H9 (cell line): Measurements from ENCODE around the gene NCAPH2. TPM values are rescaled to one million over a fixed set of nuclear protein-coding genes. Genes with fewer than 3 reads are reported as not detected.

Experiments
- DNase-seq: peaks from one replicate; pipeline ENCODE4 v3.0.0-alpha.2; 2017
- H2AFZ ChIP-seq: one replicate; pipeline ENCODE4 v1.6.1; 2013; ENCODE audit warnings: mild to moderate bottlenecking, low read length, control low read depth, moderate library complexity
- H2AK5ac ChIP-seq: 2 replicates; pipeline ENCODE4 v1.6.1; 2013; ENCODE audit warnings: low read length, control low read depth, mixed read lengths; ENCODE audit not compliant: insufficient read length
- H2BK120ac ChIP-seq: one replicate; pipeline ENCODE4 v1.6.1; 2013; ENCODE audit warnings: low read depth, mild to moderate bottlenecking, low read length, control low read depth, inconsistent platforms; ENCODE audit not compliant: poor library complexity, severe bottlenecking
- H2BK12ac ChIP-seq: 2 replicates; pipeline ENCODE4 v1.6.1; 2013; ENCODE audit warnings: low read length, control low read depth, mixed read lengths, low read depth; ENCODE audit not compliant: insufficient read length
- H2BK15ac ChIP-seq: 2 replicates; pipeline ENCODE4 v1.6.1; 2013; ENCODE audit warnings: low read depth, low read length, control low read depth
- H2BK20ac ChIP-seq: one replicate; pipeline ENCODE4 v1.6.1; 2013; ENCODE audit warnings: low read depth, mild to moderate bottlenecking, low read length, control low read depth, inconsistent platforms; ENCODE audit not compliant: poor library complexity, severe bottlenecking
- H2BK5ac ChIP-seq: 2 replicates; pipeline ENCODE4 v1.6.1; 2013; ENCODE audit warnings: low read length, control low read depth, mixed read lengths; ENCODE audit not compliant: insufficient read length
- H3K14ac ChIP-seq: 2 replicates; pipeline ENCODE4 v1.6.1; 2013; ENCODE audit warnings: low read length, control low read depth; ENCODE audit not compliant: insufficient read depth
- H3K18ac ChIP-seq: 2 replicates; pipeline ENCODE4 v1.6.1; 2013; ENCODE audit warnings: low read depth, mild to moderate bottlenecking, mixed read lengths, low read length, control low read depth; ENCODE audit not compliant: insufficient read length
- H3K23ac ChIP-seq: 2 replicates; pipeline ENCODE4 v1.6.1; 2013; ENCODE audit warnings: low read length, control low read depth, mixed read lengths, low read depth; ENCODE audit not compliant: insufficient read length
- H3K23me2 ChIP-seq: 2 replicates; pipeline ENCODE4 v1.6.1; 2013; ENCODE audit warnings: low read depth, mild to moderate bottlenecking, mixed read lengths, low read length, control low read depth; ENCODE audit not compliant: insufficient read length, poor library complexity, severe bottlenecking
- H3K27ac ChIP-seq: 2 replicates; pipeline ENCODE4 v1.5.1; 2013; ENCODE audit warnings: low read length, control low read depth, mixed read lengths, low read depth; ENCODE audit not compliant: insufficient read length
- H3K27me3 ChIP-seq: 2 replicates; pipeline ENCODE4 v1.6.1; 2013; ENCODE audit warnings: low read length, control low read depth, inconsistent platforms; ENCODE audit not compliant: insufficient read depth
- H3K4ac ChIP-seq: 2 replicates; pipeline ENCODE4 v1.6.1; 2013; ENCODE audit warnings: low read depth, mild to moderate bottlenecking, control low read depth, inconsistent platforms, low read length, moderate library complexity
- H3K4me1 ChIP-seq: 2 replicates; pipeline ENCODE4 v1.6.1; 2013; ENCODE audit warnings: low read length, control low read depth, inconsistent platforms; ENCODE audit not compliant: insufficient read depth
- H3K4me2 ChIP-seq: 2 replicates; pipeline ENCODE4 v1.6.1; 2013; ENCODE audit warnings: low read length, control low read depth, mixed read lengths; ENCODE audit not compliant: insufficient read length, insufficient read depth
- H3K56ac ChIP-seq: 2 replicates; pipeline ENCODE4 v1.6.1; 2013; ENCODE audit warnings: low read depth, mild to moderate bottlenecking, mixed read lengths, low read length, control low read depth; ENCODE audit not compliant: insufficient read length
- H3K79me1 ChIP-seq: 2 replicates; pipeline ENCODE4 v1.6.1; 2013; ENCODE audit warnings: low read depth, mild to moderate bottlenecking, moderate library complexity, low read length, control low read depth, inconsistent platforms; ENCODE audit not compliant: insufficient read depth, poor library complexity, severe bottlenecking
- H3K79me2 ChIP-seq: 2 replicates; pipeline ENCODE4 v1.6.1; 2013; ENCODE audit warnings: low read length, control low read depth, inconsistent platforms; ENCODE audit not compliant: insufficient read depth
- H3K9ac ChIP-seq: 2 replicates; pipeline ENCODE4 v1.6.1; 2013; ENCODE audit warnings: low read length, control low read depth, mixed read lengths; ENCODE audit not compliant: insufficient read length; ENCODE audit errors: extremely low read depth
- H3K9me3 ChIP-seq: one replicate; pipeline ENCODE4 v1.6.1; 2013; ENCODE audit warnings: low read depth, low read length, inconsistent platforms; ENCODE audit not compliant: control insufficient read depth
- H3T11ph ChIP-seq: one replicate; pipeline ENCODE4 v1.6.1; 2013; ENCODE audit warnings: mild to moderate bottlenecking, low read length, control low read depth, inconsistent platforms
- H4K20me1 ChIP-seq: one replicate; pipeline ENCODE4 v1.6.1; 2013; ENCODE audit not compliant: control insufficient read depth, insufficient read length, insufficient read depth
- H4K5ac ChIP-seq: 2 replicates; pipeline ENCODE4 v1.6.1; 2013; ENCODE audit warnings: low read depth, mild to moderate bottlenecking, mixed read lengths, low read length, control low read depth; ENCODE audit not compliant: insufficient read length
- H4K8ac ChIP-seq: replicated peaks from 2 replicates; pipeline ENCODE4 v1.6.1; 2013; ENCODE audit warnings: low read length, control low read depth, mixed read lengths, low read depth; ENCODE audit not compliant: insufficient read length
- H4K91ac ChIP-seq: 2 replicates; pipeline ENCODE4 v1.6.1; 2013; ENCODE audit warnings: low read depth, mild to moderate bottlenecking, moderate library complexity, mixed read lengths, low read length, control low read depth; ENCODE audit not compliant: insufficient read length
- H3K27ac Mint-ChIP-seq, 3 experiments: 2 replicates in 2 of 3; 3 replicates in 1 of 3; pipeline ENCODE4 v1.8.0; 2020 to 2021; ENCODE audit warnings: mixed read lengths in 3 of 3, mild to moderate bottlenecking in 1 of 3, moderate library complexity in 1 of 3
- H3K27me3 Mint-ChIP-seq: 2 replicates; pipeline ENCODE4 v1.8.0; 2021; ENCODE audit warnings: low read depth, mild to moderate bottlenecking, moderate library complexity, mixed read lengths
- H3K36me3 Mint-ChIP-seq, 3 experiments: 2 replicates in 2 of 3; 3 replicates in 1 of 3; pipeline ENCODE4 v1.8.0; 2020 to 2021; ENCODE audit warnings: low read depth in 3 of 3, mixed read lengths in 3 of 3; ENCODE audit not compliant: insufficient read depth in 1 of 3
- H3K4me1 Mint-ChIP-seq, 2 experiments: 2 replicates each; pipeline ENCODE4 v1.8.0; 2020; ENCODE audit warnings: mixed read lengths in 2 of 2
- H3K4me3 Mint-ChIP-seq, 2 experiments: 2 replicates in 1 of 2; 3 replicates in 1 of 2; pipeline ENCODE4 v1.8.0; 2020 to 2021; ENCODE audit warnings: mild to moderate bottlenecking in 2 of 2, mixed read lengths in 2 of 2, moderate library complexity in 1 of 2
- H3K9me3 Mint-ChIP-seq, 2 experiments: 2 replicates in 1 of 2; 3 replicates in 1 of 2; pipeline ENCODE4 v1.8.0; 2020; ENCODE audit warnings: mild to moderate bottlenecking in 2 of 2, mixed read lengths in 2 of 2, moderate library complexity in 1 of 2
- CTCF ChIP-seq: fragments of 200-600 bp; sonication (generic); conservative IDR thresholded peaks from 3 replicates; pipeline ENCODE4 v1.8.0; 2021; ENCODE audit warnings: antibody characterized with exemption, mild to moderate bottlenecking
- WGBS: extraction: QIAGEN DNeasy Blood & Tissue Kit; methylation state at CpG from one replicate; pipeline ENCODE4 v1.1.7; 2013; ENCODE audit warnings: missing lambda C conversion rate, low lambda C conversion rate, mixed read lengths; ENCODE audit not compliant: insufficient read length; ENCODE audit errors: extremely low coverage; 5-methylcytosine and 5-hydroxymethylcytosine counted together
- total RNA-seq: library from RNA; stranded (reverse); gene quantifications from 2 replicates; pipeline ENCODE4 v1.2.1, GENCODE V29; 2021

The NCAPH2 gene
- total RNA-seq, 1 experiment from 2014 or later = 76.2 TPM

- Histone ChIP-seq H2BK5ac (no peak overlapping the region), H2AFZ (no peak overlapping the region), H2BK15ac (no peak overlapping the region), H2AK5ac (no peak overlapping the region), H3K4ac (no peak overlapping the region), H3K9ac (no peak overlapping the region), H2BK12ac (no peak overlapping the region), H2BK20ac (no peak overlapping the region), H3K79me1 (peaks cover 7% of the 10 kb centered on the region), H3K56ac (no peak overlapping the region), H4K91ac (no peak overlapping the region), H2BK120ac (no peak overlapping the region), H4K5ac (no peak overlapping the region), H3K14ac (no peak overlapping the region), H3K79me2 (peaks cover 9% of the 10 kb centered on the region; the same call in 1 of the 2 replicates), H3K4me1 (no peaks in the 10 kb centered on the region), H3K4me2 (no peak overlapping the region), H3K23ac (no peak overlapping the region), H3T11ph (no peak overlapping the region), H3K23me2 (peaks cover 12% of the 10 kb centered on the region), H3K27ac (no peak overlapping the region), H3K27me3 (no peaks in the 10 kb centered on the region), H3K18ac (no peak overlapping the region), H4K20me1 (no peaks in the 10 kb centered on the region), H4K8ac (no peak overlapping the region), H3K9me3 (no peaks in the 10 kb centered on the region)
- no peak for TF ChIP-seq CTCF
- no peaks in the 10 kb centered on the region for H3K9me3 Mint-ChIP-seq
- no peak overlapping the region for H3K4me3 Mint-ChIP-seq
- H3K27ac Mint-ChIP-seq = no peak overlapping the region
- peak; percentile 23 for DNase-seq
- peaks cover 9 to 12% of the 10 kb centered on the region in 2 experiments for H3K4me1 Mint-ChIP-seq
- WGBS = no CpG with 5 or more reads among the region's 44 CpGs
- H3K36me3 Mint-ChIP-seq = peaks cover 0 to 3% (median 0%) of the 10 kb centered on the region in 3 experiments; a peak in 2 of 7 replicates
- no peaks in the 10 kb centered on the region for H3K27me3 Mint-ChIP-seq
These were observed 3.4 kb upstream of the NCAPH2 start for GRCh38 chr22:50504369-50505211.
